GM12892 (cell line): ENCODE results near the gene KCNG3.

Experiments used
- POLR2A ChIP-seq: IDR thresholded peaks from 2 replicates; pipeline ENCODE4 v1.6.1; 2011; ENCODE audit warnings: low read depth, low read length, control low read depth
- POLR2AphosphoS5 ChIP-seq: IDR thresholded peaks from 2 replicates; pipeline ENCODE4 v1.6.1; 2011; ENCODE audit warnings: low read depth, low read length, control low read depth
- TAF1 ChIP-seq: IDR thresholded peaks from 2 replicates; pipeline ENCODE4 v1.6.1; 2011; ENCODE audit warnings: low read depth, mild to moderate bottlenecking, control low read depth, low read length, borderline replicate concordance

- TF ChIP-seq POLR2A (no peak), TAF1 (no peak), POLR2AphosphoS5 (no peak)
These were observed 89.1 kb downstream of the KCNG3 start for GRCh38 chr2:42404676-42405075.
